HL-60 (cell line): Measurements from ENCODE around the gene TCP11.

Source experiments
- DNase-seq, 2 experiments: peaks; one replicate each; pipeline ENCODE4 v3.0.0-alpha.2; 2010 to 2020; ENCODE audit warnings: low read depth in 1 of 2, low spot score in 1 of 2
- H3K27ac ChIP-seq: fragments of 250-450 bp; sonication (Bioruptor Pico); replicated peaks from 2 replicates; pipeline ENCODE4 v1.5.1; 2020; ENCODE audit warnings: mild to moderate bottlenecking, moderate library complexity
- H3K27me3 ChIP-seq: fragments of 250-450 bp; sonication (Bioruptor Pico); 2 replicates; pipeline ENCODE4 v1.5.1; 2021; ENCODE audit warnings: mild to moderate bottlenecking, moderate library complexity; ENCODE audit not compliant: insufficient read depth, poor library complexity, severe bottlenecking
- H3K4me3 ChIP-seq: replicated peaks from 2 replicates; pipeline ENCODE4 v1.5.1; 2011; ENCODE audit warnings: mild to moderate bottlenecking, control low read depth, low read length; ENCODE audit not compliant: insufficient read depth
- GABPA ChIP-seq: IDR thresholded peaks from 2 replicates; pipeline ENCODE4 v1.6.1; 2012; ENCODE audit warnings: low read depth
- POLR2AphosphoS5 ChIP-seq: IDR thresholded peaks from 2 replicates; pipeline ENCODE4 v1.6.1; 2012; ENCODE audit warnings: low read depth
- SPI1 ChIP-seq: IDR thresholded peaks from 2 replicates; pipeline ENCODE4 v1.6.1; 2012; ENCODE audit warnings: low read depth, mild to moderate bottlenecking, borderline replicate concordance
- TF ChIP-seq, protein P1 (sequence below): IDR thresholded peaks from one replicate; pipeline ENCODE4 v1.5.1; 2011; ENCODE audit warnings: low read length, control low read depth, inconsistent platforms; ENCODE audit not compliant: insufficient read depth
- TF ChIP-seq, protein P2 (sequence below): IDR thresholded peaks from 2 replicates; pipeline ENCODE4 v1.6.1; 2012; ENCODE audit warnings: low read depth; ENCODE audit not compliant: insufficient replicate concordance

The TCP11 gene

DNA sequence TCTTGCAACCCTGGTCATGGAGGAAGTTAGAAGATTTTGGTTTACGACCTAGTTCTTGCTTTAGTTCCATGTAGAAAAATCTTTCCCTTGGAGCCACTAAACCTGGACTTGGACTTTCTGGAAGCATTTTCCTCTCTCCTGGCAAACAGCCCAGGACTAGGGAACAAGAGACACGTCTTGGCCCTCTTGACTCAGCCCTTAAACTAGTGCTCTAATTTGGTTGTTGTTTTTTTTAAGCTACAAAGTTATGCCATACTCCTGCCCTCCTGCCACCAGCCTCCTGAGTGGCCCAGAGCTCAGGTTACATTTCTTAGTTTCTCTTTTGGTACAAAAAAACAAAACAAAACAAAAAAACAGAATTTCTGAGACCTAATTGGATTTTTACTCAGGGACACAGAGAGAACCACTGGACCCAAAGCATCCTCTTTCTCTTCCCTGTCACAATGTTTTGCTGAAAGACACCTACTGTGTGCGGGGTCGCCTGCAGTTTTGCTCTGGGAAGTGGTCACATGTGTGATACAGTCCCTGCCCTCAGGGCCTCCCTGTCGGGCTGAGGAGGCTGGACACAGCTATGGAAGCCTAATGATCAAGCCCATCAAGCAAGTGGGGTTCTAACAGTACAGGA lies 40.3 kb upstream of the TCP11 start:
- no peaks in the 10 kb centered on the region for H3K27me3 ChIP-seq
- no peak for DNase-seq
- TF ChIP-seq POLR2AphosphoS5 (no peak), SPI1 (no peak), GABPA (no peak)
- TF ChIP-seq, protein P1, sequence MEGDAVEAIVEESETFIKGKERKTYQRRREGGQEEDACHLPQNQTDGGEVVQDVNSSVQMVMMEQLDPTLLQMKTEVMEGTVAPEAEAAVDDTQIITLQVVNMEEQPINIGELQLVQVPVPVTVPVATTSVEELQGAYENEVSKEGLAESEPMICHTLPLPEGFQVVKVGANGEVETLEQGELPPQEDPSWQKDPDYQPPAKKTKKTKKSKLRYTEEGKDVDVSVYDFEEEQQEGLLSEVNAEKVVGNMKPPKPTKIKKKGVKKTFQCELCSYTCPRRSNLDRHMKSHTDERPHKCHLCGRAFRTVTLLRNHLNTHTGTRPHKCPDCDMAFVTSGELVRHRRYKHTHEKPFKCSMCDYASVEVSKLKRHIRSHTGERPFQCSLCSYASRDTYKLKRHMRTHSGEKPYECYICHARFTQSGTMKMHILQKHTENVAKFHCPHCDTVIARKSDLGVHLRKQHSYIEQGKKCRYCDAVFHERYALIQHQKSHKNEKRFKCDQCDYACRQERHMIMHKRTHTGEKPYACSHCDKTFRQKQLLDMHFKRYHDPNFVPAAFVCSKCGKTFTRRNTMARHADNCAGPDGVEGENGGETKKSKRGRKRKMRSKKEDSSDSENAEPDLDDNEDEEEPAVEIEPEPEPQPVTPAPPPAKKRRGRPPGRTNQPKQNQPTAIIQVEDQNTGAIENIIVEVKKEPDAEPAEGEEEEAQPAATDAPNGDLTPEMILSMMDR = no peak
- TF ChIP-seq, protein P2, sequence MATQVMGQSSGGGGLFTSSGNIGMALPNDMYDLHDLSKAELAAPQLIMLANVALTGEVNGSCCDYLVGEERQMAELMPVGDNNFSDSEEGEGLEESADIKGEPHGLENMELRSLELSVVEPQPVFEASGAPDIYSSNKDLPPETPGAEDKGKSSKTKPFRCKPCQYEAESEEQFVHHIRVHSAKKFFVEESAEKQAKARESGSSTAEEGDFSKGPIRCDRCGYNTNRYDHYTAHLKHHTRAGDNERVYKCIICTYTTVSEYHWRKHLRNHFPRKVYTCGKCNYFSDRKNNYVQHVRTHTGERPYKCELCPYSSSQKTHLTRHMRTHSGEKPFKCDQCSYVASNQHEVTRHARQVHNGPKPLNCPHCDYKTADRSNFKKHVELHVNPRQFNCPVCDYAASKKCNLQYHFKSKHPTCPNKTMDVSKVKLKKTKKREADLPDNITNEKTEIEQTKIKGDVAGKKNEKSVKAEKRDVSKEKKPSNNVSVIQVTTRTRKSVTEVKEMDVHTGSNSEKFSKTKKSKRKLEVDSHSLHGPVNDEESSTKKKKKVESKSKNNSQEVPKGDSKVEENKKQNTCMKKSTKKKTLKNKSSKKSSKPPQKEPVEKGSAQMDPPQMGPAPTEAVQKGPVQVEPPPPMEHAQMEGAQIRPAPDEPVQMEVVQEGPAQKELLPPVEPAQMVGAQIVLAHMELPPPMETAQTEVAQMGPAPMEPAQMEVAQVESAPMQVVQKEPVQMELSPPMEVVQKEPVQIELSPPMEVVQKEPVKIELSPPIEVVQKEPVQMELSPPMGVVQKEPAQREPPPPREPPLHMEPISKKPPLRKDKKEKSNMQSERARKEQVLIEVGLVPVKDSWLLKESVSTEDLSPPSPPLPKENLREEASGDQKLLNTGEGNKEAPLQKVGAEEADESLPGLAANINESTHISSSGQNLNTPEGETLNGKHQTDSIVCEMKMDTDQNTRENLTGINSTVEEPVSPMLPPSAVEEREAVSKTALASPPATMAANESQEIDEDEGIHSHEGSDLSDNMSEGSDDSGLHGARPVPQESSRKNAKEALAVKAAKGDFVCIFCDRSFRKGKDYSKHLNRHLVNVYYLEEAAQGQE = no peak
- no peak overlapping the region for H3K27ac ChIP-seq
- H3K4me3 ChIP-seq = no peak overlapping the region

DNA sequence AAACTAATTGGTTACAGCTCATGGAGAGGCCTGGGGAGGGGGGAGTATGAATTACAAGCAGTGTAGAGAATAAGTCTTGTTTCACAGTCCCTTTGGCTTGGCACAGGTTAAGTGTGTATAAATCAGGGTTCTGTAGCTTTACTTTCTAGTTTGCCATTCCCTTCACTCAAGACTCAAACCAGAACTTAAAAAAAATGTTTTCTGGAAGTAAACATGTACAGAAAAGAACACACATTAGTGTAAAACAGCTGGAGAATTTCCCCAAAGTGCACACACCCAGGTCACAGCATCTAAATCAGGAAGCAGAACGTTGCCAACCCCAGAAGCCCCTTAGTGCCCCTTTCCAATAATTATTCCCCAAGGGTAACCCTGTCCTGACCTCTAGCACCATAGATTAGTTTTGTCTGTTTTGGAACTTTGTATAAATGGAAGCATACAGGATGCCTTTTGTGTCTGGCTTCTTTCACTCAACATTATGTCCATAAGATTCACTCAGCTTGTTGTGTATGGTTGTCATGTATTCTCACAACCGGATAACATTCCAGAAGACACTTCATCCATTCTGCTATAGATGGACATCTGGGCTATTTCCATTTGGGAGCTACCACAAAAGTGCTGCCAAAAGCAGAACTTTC lies 38.9 kb upstream of the TCP11 start:
- TF ChIP-seq POLR2AphosphoS5 (no peak), GABPA (no peak), SPI1 (no peak)
- TF ChIP-seq, protein P2 = no peak
- TF ChIP-seq, protein P1 = no peak
- Histone ChIP-seq H3K4me3 (no peak overlapping the region), H3K27ac (no peak overlapping the region), H3K27me3 (no peaks in the 10 kb centered on the region)
- no peak for DNase-seq

DNA sequence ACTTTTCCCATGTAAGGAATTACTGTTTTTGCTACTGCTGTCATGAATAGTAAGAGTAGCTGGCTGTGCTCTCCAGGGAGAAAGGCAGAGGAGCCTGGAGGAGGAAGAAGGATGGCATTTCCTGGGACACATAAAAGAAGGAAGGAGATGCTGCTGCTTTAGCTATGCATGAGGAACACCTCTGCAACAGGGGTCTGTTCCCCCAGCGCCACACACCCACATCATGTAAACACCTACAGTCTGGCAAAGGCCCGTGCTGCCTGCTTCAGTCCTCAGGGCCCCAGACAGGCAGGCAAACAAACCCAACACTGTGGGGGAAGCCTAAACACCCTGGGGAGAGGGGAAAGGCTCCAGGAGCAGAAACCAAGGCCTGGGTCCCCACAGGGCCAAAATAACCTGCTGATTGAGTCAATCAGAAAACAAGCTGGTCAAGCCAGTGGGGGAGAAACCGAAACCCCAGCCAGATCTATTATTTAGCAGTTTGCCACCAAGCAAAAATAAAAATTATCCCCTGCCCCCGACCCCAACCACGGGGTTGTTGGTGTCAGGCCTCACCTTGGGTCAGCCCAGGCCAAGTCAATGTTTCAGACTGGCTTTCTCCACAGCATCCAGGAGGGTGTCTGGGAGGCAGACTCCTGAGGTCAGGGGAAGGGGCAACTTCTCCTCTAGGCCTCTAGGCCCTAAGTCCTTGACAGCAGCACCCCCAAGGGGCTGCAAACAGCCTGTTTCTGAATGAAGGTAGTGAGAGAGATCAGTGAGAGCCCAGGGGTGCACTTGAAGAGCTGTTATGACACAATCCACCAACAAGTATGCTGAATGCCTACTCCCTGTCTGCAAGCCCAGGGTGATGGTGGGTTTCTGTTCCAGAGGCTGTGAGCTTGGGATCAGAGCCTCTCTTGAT lies 38.0 kb upstream of the TCP11 start:
- Histone ChIP-seq H3K4me3 (no peak overlapping the region), H3K27me3 (no peaks in the 10 kb centered on the region), H3K27ac (no peak overlapping the region)
- DNase-seq = no peak
- TF ChIP-seq GABPA (no peak), SPI1 (no peak), POLR2AphosphoS5 (no peak)
- TF ChIP-seq, protein P2 = no peak
- TF ChIP-seq, protein P1 = no peak
